Mucosa of descending colon (tissue), 3 donors: Measurements from ENCODE around the gene TUBG1. TPM values are rescaled to one million over a fixed set of nuclear protein-coding genes. Genes with fewer than 3 reads are reported as not detected.
"Not testable (repeated sequence)": the region's sequence is repeated elsewhere in the genome, so short reads cannot be mapped to it uniquely, and the experiment has no call there.

Experiments
- ATAC-seq: fragments of 200-7000 bp; cut with Tn5 transposase; one replicate; pipeline ENCODE4 v1.9.1; 2020; ENCODE audit warnings: mild to moderate bottlenecking, moderate library complexity
- DNase-seq, 3 donors: peaks; one replicate each; pipeline ENCODE4 v3.0.0-alpha.2; 2020
- H3K36me3 ChIP-seq: fragments of 200-600 bp; one replicate; pipeline ENCODE4 v1.8.0; 2021; ENCODE audit warnings: low read depth, mild to moderate bottlenecking
- H3K4me1 ChIP-seq: fragments of 200-600 bp; one replicate; pipeline ENCODE4 v1.8.0; 2021; ENCODE audit warnings: low read depth, mild to moderate bottlenecking
- H3K4me3 ChIP-seq: fragments of 200-600 bp; one replicate; pipeline ENCODE4 v1.8.0; 2021; ENCODE audit warnings: mild to moderate bottlenecking
- H3K9me3 ChIP-seq: fragments of 200-600 bp; one replicate; pipeline ENCODE4 v1.8.0; 2021; ENCODE audit warnings: mild to moderate bottlenecking
- CTCF ChIP-seq: fragments of 200-600 bp; IDR thresholded peaks from one replicate; pipeline ENCODE4 v1.8.0; 2022; ENCODE audit warnings: antibody characterized with exemption, mild to moderate bottlenecking
- intact Hi-C, 2 donors: fragments of 100-400 bp; cut with DNase I in 1 of 2; cut with micrococcal nuclease in 1 of 2; formaldehyde crosslinking; loops; one replicate each; pipeline versions ENCODE4 v1.11.0 to v1.11.1; 2022; cut with DNase I, micrococcal nuclease
- total RNA-seq, 3 donors: library from RNA; stranded (reverse); fragmentation: NEBNext Ultra II Directional in 2 of 3; extraction: Animal tissue kit (Norgen Biotek cat#: 25700) in 2 of 3; gene quantifications; one replicate each; pipeline versions ENCODE4 v1.2.1 to v1.2.4, GENCODE V29; 2021 to 2023
- donor health status: DM: no; HTN: no; CAD: no; lungs with moderate emphysema.
- donor health status: DM: no; HTN: no; CAD: no.
- donor health status: DM: no; HTN: yes; CAD: no.

The TUBG1 gene
- total RNA-seq, 3 donors from 2014 or later = 17.2 to 42.6 (median 40.9) TPM

GRCh38 chr17:42623732-42624596 is 14.5 kb downstream of the TUBG1 start:
- Histone ChIP-seq H3K4me3 (no peak overlapping the region), H3K9me3 (no peaks in the 10 kb centered on the region), H3K36me3 (no peaks in the 10 kb centered on the region), H3K4me1 (no peaks in the 10 kb centered on the region)
- ATAC-seq = peak; percentile 96
- intact Hi-C loops = no loop called here
- TF ChIP-seq CTCF = no peak
- DNase-seq = peak in 1 of 3 donors; percentile 50

- H3K4me3 ChIP-seq = not testable (repeated sequence)
Observed at GRCh38 chr17:42627032-42627764, 17.7 kb downstream of the TUBG1 start.

GRCh38 chr17:42629411-42630009 is 20.0 kb downstream of the TUBG1 start:
- no peak for TF ChIP-seq CTCF
- Histone ChIP-seq H3K4me3 (no peak overlapping the region), H3K9me3 (no peaks in the 10 kb centered on the region), H3K4me1 (no peaks in the 10 kb centered on the region), H3K36me3 (no peaks in the 10 kb centered on the region)
- intact Hi-C loops = no loop called here
- ATAC-seq = no peak
- DNase-seq = no peak

More at GRCh38 chr17:42627032-42627764, 17.7 kb downstream of the TUBG1 start:
- H3K9me3 ChIP-seq, H3K36me3 ChIP-seq, ATAC-seq, H3K4me1 ChIP-seq, intact Hi-C loops, DNase-seq: not testable (repeated sequence)

GRCh38 chr17:42632949-42633444 is 23.5 kb downstream of the TUBG1 start:
- no peak for TF ChIP-seq CTCF
- H3K4me3 ChIP-seq = no peak overlapping the region
- no peaks in the 10 kb centered on the region for H3K4me1 ChIP-seq
- ATAC-seq (peak; percentile 73), DNase-seq (no peak)
- no peaks in the 10 kb centered on the region for H3K36me3 ChIP-seq
- intact Hi-C loops = no loop called here
- H3K9me3 ChIP-seq = no peaks in the 10 kb centered on the region

GRCh38 chr17:42639525-42640113 is 30.1 kb downstream of the TUBG1 start:
- intact Hi-C loops = no loop called here
- no peak for DNase-seq
- Histone ChIP-seq H3K36me3 (no peaks in the 10 kb centered on the region), H3K4me3 (no peak overlapping the region), H3K4me1 (no peaks in the 10 kb centered on the region), H3K9me3 (no peaks in the 10 kb centered on the region)
- no peak for ATAC-seq
- no peak for TF ChIP-seq CTCF
